BLaER1 (cell line): ENCODE data around the gene COL23A1.
"Not testable (repeated sequence)": the region's sequence is repeated elsewhere in the genome, so short reads cannot be mapped to it uniquely, and the experiment has no call there.

Experiments
- H3K27ac ChIP-seq: shearing (Covaris generic); formaldehyde crosslinking; 2 replicates; pipeline ENCODE4 v1.8.1; 2022
- H3K27me3 ChIP-seq: shearing (Covaris generic); formaldehyde crosslinking; 2 replicates; pipeline ENCODE4 v1.8.1; 2022
- H3K36me3 ChIP-seq: shearing (Covaris generic); formaldehyde crosslinking; 2 replicates; pipeline ENCODE4 v1.8.1; 2022
- H3K4me1 ChIP-seq: shearing (Covaris generic); formaldehyde crosslinking; 2 replicates; pipeline ENCODE4 v1.8.1; 2022
- H3K4me2 ChIP-seq: shearing (Covaris generic); formaldehyde crosslinking; 2 replicates; pipeline ENCODE4 v1.8.1; 2022
- H3K4me3 ChIP-seq: shearing (Covaris generic); formaldehyde crosslinking; 2 replicates; pipeline ENCODE4 v1.8.1; 2022
- H3K9ac ChIP-seq: shearing (Covaris generic); formaldehyde crosslinking; 2 replicates; pipeline ENCODE4 v1.8.1; 2022
- H3K9me3 ChIP-seq: shearing (Covaris generic); formaldehyde crosslinking; 2 replicates; pipeline ENCODE4 v1.8.1; 2022
- H4K20me1 ChIP-seq: shearing (Covaris generic); formaldehyde crosslinking; 2 replicates; pipeline ENCODE4 v1.8.1; 2022
- Cebpa-rat ChIP-seq: shearing (Covaris generic); IDR thresholded peaks from 2 replicates; pipeline ENCODE4 v1.8.1; 2022

COL23A1 gene

GRCh38 chr5:178267245-178267644, 322.9 kb downstream of the COL23A1 start:
- H3K27me3 ChIP-seq, result no peaks in the 10 kb centered on the region
- TF ChIP-seq Cebpa-rat, result no peak
- H3K4me2 ChIP-seq, result no peak overlapping the region
- no peak overlapping the region for H3K4me3 ChIP-seq
- no peaks in the 10 kb centered on the region for H3K9me3 ChIP-seq
- no peaks in the 10 kb centered on the region for H3K36me3 ChIP-seq
- H3K4me1 ChIP-seq, result peaks cover 10% of the 10 kb centered on the region
- H4K20me1 ChIP-seq, result no peaks in the 10 kb centered on the region
- H3K9ac ChIP-seq, result no peak overlapping the region
- no peak overlapping the region for H3K27ac ChIP-seq

- peaks cover 10% of the 10 kb centered on the region for H3K4me1 ChIP-seq
- H4K20me1 ChIP-seq, result no peaks in the 10 kb centered on the region
- no peaks in the 10 kb centered on the region for H3K9me3 ChIP-seq
- H3K4me2 ChIP-seq, result no peak overlapping the region
- no peak for TF ChIP-seq Cebpa-rat
- H3K9ac ChIP-seq, result no peak overlapping the region
- H3K4me3 ChIP-seq, result no peak overlapping the region
- H3K36me3 ChIP-seq, result no peaks in the 10 kb centered on the region
- no peaks in the 10 kb centered on the region for H3K27me3 ChIP-seq
- H3K27ac ChIP-seq, result no peak overlapping the region
Measured at GRCh38 chr5:178266581-178266980, 323.6 kb downstream of the COL23A1 start.

GRCh38 chr5:178265746-178266145, 324.4 kb downstream of the COL23A1 start:
- Histone ChIP-seq H3K4me3 (no peak overlapping the region), H3K4me2 (no peak overlapping the region; the same call in 1 of the 2 replicates), H3K9me3 (no peaks in the 10 kb centered on the region), H3K9ac (no peak overlapping the region), H3K36me3 (no peaks in the 10 kb centered on the region), H4K20me1 (no peaks in the 10 kb centered on the region), H3K4me1 (peaks cover 10% of the 10 kb centered on the region), H3K27me3 (no peaks in the 10 kb centered on the region), H3K27ac (no peak overlapping the region)
- TF ChIP-seq Cebpa-rat, result no peak

- TF ChIP-seq Cebpa-rat, result no peak
Measured at GRCh38 chr5:178264044-178264443, 326.1 kb downstream of the COL23A1 start.

GRCh38 chr5:178261666-178262600, 328.3 kb downstream of the COL23A1 start:
- peaks cover 21% of the 10 kb centered on the region for H3K4me1 ChIP-seq
- H3K9me3 ChIP-seq, result no peaks in the 10 kb centered on the region
- no peak overlapping the region for H3K27ac ChIP-seq
- no peaks in the 10 kb centered on the region for H3K36me3 ChIP-seq
- no peak overlapping the region for H3K9ac ChIP-seq
- H3K4me2 ChIP-seq, result no peak overlapping the region
- H3K4me3 ChIP-seq, result no peak overlapping the region
- TF ChIP-seq Cebpa-rat, result no peak
- no peaks in the 10 kb centered on the region for H3K27me3 ChIP-seq
- H4K20me1 ChIP-seq, result no peaks in the 10 kb centered on the region

More at GRCh38 chr5:178264044-178264443, 326.1 kb downstream of the COL23A1 start:
- Histone ChIP-seq H3K4me3 (no peak overlapping the region), H3K27ac (no peak overlapping the region), H3K36me3 (no peaks in the 10 kb centered on the region), H3K4me2 (no peak overlapping the region), H3K9ac (no peak overlapping the region), H3K27me3 (no peaks in the 10 kb centered on the region), H3K9me3 (no peaks in the 10 kb centered on the region), H3K4me1 (peaks cover 10% of the 10 kb centered on the region), H4K20me1 (no peaks in the 10 kb centered on the region)

- no peaks in the 10 kb centered on the region for H4K20me1 ChIP-seq
- no peaks in the 10 kb centered on the region for H3K27me3 ChIP-seq
- no peaks in the 10 kb centered on the region for H3K9me3 ChIP-seq
- no peak overlapping the region for H3K4me3 ChIP-seq
- TF ChIP-seq Cebpa-rat, result no peak
- peaks cover 31% of the 10 kb centered on the region for H3K4me1 ChIP-seq
- no peak overlapping the region for H3K4me2 ChIP-seq
- no peaks in the 10 kb centered on the region for H3K36me3 ChIP-seq
- no peak overlapping the region for H3K9ac ChIP-seq
- H3K27ac ChIP-seq, result no peak overlapping the region
Measured at GRCh38 chr5:178259623-178260536, 330.3 kb downstream of the COL23A1 start.

GRCh38 chr5:178257650-178258049, 332.5 kb downstream of the COL23A1 start:
- no peak overlapping the region for H3K4me3 ChIP-seq
- no peak overlapping the region for H3K27ac ChIP-seq
- TF ChIP-seq Cebpa-rat, result no peak
- peaks cover 54% of the 10 kb centered on the region for H3K4me1 ChIP-seq
- no peaks in the 10 kb centered on the region for H3K9me3 ChIP-seq
- H4K20me1 ChIP-seq, result no peaks in the 10 kb centered on the region
- peak overlapping the region; percentile 83; the same call in 1 of the 2 replicates for H3K4me2 ChIP-seq
- no peaks in the 10 kb centered on the region for H3K36me3 ChIP-seq
- no peaks in the 10 kb centered on the region for H3K27me3 ChIP-seq
- no peak overlapping the region for H3K9ac ChIP-seq

GRCh38 chr5:178256746-178257145, 333.4 kb downstream of the COL23A1 start:
- Histone ChIP-seq H3K9me3 (no peaks in the 10 kb centered on the region), H3K4me1 (peaks cover 63% of the 10 kb centered on the region), H3K27ac (no peak overlapping the region), H3K9ac (0 out of 2 replicates have a peak overlapping the region, but pooled peaks have one; percentile 18), H3K36me3 (no peaks in the 10 kb centered on the region), H4K20me1 (no peaks in the 10 kb centered on the region), H3K4me3 (no peak overlapping the region), H3K27me3 (no peaks in the 10 kb centered on the region), H3K4me2 (peak overlapping the region; percentile 83)
- TF ChIP-seq Cebpa-rat, result no peak

- not testable (repeated sequence) for H3K9ac ChIP-seq, H3K27me3 ChIP-seq, H4K20me1 ChIP-seq, H3K27ac ChIP-seq, H3K9me3 ChIP-seq, H3K36me3 ChIP-seq, H3K4me3 ChIP-seq
- Histone ChIP-seq H3K4me2 (peak overlapping the region; percentile 83), H3K4me1 (peaks cover 94% of the 10 kb centered on the region)
Measured at GRCh38 chr5:178253632-178254031, 336.6 kb downstream of the COL23A1 start.
